H1 (cell line): Measurements from ENCODE around the gene FAM9C. TPM values are rescaled to one million over a fixed set of nuclear protein-coding genes. Genes with fewer than 3 reads are reported as not detected.

ENCODE experiments used
- CTCF ChIA-PET: fragments of 300-600 bp; sonication (Branson Sonifier 250); formaldehyde crosslinking; loops from one replicate; lab custom pipeline; 2021; ENCODE audit not compliant: partially characterized antibody; lab: Charles Lee
- POLR2A ChIA-PET: fragments of 300-600 bp; sonication (Branson Sonifier 250); formaldehyde crosslinking; loops from one replicate; lab custom pipeline; 2021; ENCODE audit warnings: inconsistent platforms; ENCODE audit not compliant: partially characterized antibody; lab: Charles Lee
- DNase-seq, 2 experiments: peaks; one replicate each; pipeline versions ENCODE4 v3.0.0 to v3.0.0-alpha.2; 2010 to 2022; ENCODE audit warnings: low spot score in 2 of 2, low read depth in 1 of 2, mixed read lengths in 1 of 2
- FAIRE-seq: peaks from 2 replicates; lab custom pipeline; 2011; peaks lifted over from hg19 to GRCh38; lab: Jason Lieb, UNC
- H2AFZ ChIP-seq: 2 replicates; pipeline ENCODE4 v1.8.1; 2012; ENCODE audit warnings: low read length, inconsistent platforms
- H2AK5ac ChIP-seq: 2 replicates; pipeline ENCODE4 v1.6.1; 2013; ENCODE audit warnings: low read depth, low read length
- H2BK120ac ChIP-seq: replicated peaks from 2 replicates; pipeline ENCODE3; 2013; ENCODE audit warnings: low read depth, low read length, inconsistent platforms
- H2BK12ac ChIP-seq: 2 replicates; pipeline ENCODE4 v1.6.1; 2013; ENCODE audit warnings: low read depth, low read length
- H2BK15ac ChIP-seq: 2 replicates; pipeline ENCODE4 v1.6.1; 2013; ENCODE audit warnings: low read length
- H2BK20ac ChIP-seq: 2 replicates; pipeline ENCODE4 v1.6.1; 2013; ENCODE audit warnings: low read length
- H2BK5ac ChIP-seq: 2 replicates; pipeline ENCODE4 v1.6.1; 2013; ENCODE audit warnings: low read depth, low read length
- H3K14ac ChIP-seq: 2 replicates; pipeline ENCODE4 v1.6.1; 2013; ENCODE audit warnings: inconsistent platforms; ENCODE audit not compliant: insufficient read length
- H3K18ac ChIP-seq: 2 replicates; pipeline ENCODE4 v1.6.1; 2013; ENCODE audit warnings: low read length; ENCODE audit errors: extremely low read depth
- H3K23ac ChIP-seq: 2 replicates; pipeline ENCODE4 v1.6.1; 2013; ENCODE audit warnings: inconsistent platforms; ENCODE audit not compliant: insufficient read length
- H3K23me2 ChIP-seq: 2 replicates; pipeline ENCODE4 v1.6.1; 2013; ENCODE audit warnings: low read depth, low read length
- H3K27ac ChIP-seq: 2 replicates; pipeline ENCODE4 v1.6.1; 2011; ENCODE audit warnings: low read depth, low read length, inconsistent platforms
- H3K27me3 ChIP-seq, 4 experiments: replicated peaks in 1 of 4; 1 replicate in 1 of 4; 2 replicates in 3 of 4; pipeline versions ENCODE4 v1.6.1 to v1.8.1; 2011 to 2013; ENCODE audit warnings: low read length in 3 of 4, mild to moderate bottlenecking in 3 of 4, inconsistent platforms in 2 of 4, mixed read lengths in 2 of 4, moderate library complexity in 1 of 4; ENCODE audit not compliant: control insufficient read depth in 3 of 4, insufficient read depth in 3 of 4; ENCODE audit errors: extremely low read depth in 1 of 4
- H3K36me3 ChIP-seq, 4 experiments: 2 replicates each; pipeline versions ENCODE4 v1.6.1 to v1.8.1; 2011 to 2013; ENCODE audit warnings: mild to moderate bottlenecking in 4 of 4, low read length in 3 of 4, moderate library complexity in 2 of 4, control low read depth in 1 of 4, inconsistent platforms in 1 of 4; ENCODE audit not compliant: insufficient read depth in 4 of 4, control insufficient read depth in 2 of 4
- H3K4ac ChIP-seq: replicated peaks from 2 replicates; pipeline ENCODE3; 2013; ENCODE audit warnings: low read length, low read depth, mixed read lengths, inconsistent platforms; ENCODE audit not compliant: insufficient read length
- H3K4me1 ChIP-seq, 4 experiments: replicated peaks in 1 of 4; 1 replicate in 1 of 4; 2 replicates in 3 of 4; pipeline versions ENCODE4 v1.6.1 to v1.8.1; 2011 to 2013; ENCODE audit warnings: low read length in 3 of 4, inconsistent platforms in 2 of 4, mixed read lengths in 1 of 4; ENCODE audit not compliant: insufficient read depth in 4 of 4, control insufficient read depth in 3 of 4
- H3K4me2 ChIP-seq, 2 experiments: 2 replicates each; pipeline versions ENCODE4 v1.6.1 to v1.8.1; 2011 to 2013; ENCODE audit warnings: low read depth in 2 of 2, low read length in 2 of 2, control low read depth in 1 of 2, inconsistent platforms in 1 of 2, mild to moderate bottlenecking in 1 of 2; ENCODE audit not compliant: insufficient read depth in 1 of 2
- H3K4me3 ChIP-seq, 4 experiments: fragments of 200-600, 300-600 bp in 1 of 4; sonication (generic), shearing (Covaris generic), sonication (Bioruptor Twin) in 1 of 4; 2 replicates each; pipeline versions ENCODE4 v1.5.1 to v1.8.1; 2011 to 2016; ENCODE audit warnings: low read length in 4 of 4, low read depth in 3 of 4, control low read depth in 2 of 4, inconsistent platforms in 2 of 4, mild to moderate bottlenecking in 2 of 4, mixed read lengths in 1 of 4, moderate library complexity in 1 of 4; ENCODE audit not compliant: insufficient read depth in 2 of 4; ENCODE audit errors: extremely low read depth in 1 of 4
- H3K56ac ChIP-seq: replicated peaks from 2 replicates; pipeline ENCODE3; 2013; ENCODE audit warnings: low read depth, mild to moderate bottlenecking, mixed read lengths, low read length, inconsistent platforms; ENCODE audit not compliant: insufficient read length
- H3K79me1 ChIP-seq: 2 replicates; pipeline ENCODE4 v1.6.1; 2013; ENCODE audit warnings: low read depth, low read length, control low read depth
- H3K79me2 ChIP-seq, 2 experiments: 2 replicates each; pipeline versions ENCODE4 v1.6.1 to v1.8.1; 2012 to 2013; ENCODE audit warnings: low read length in 2 of 2, mild to moderate bottlenecking in 2 of 2, inconsistent platforms in 1 of 2; ENCODE audit not compliant: insufficient read depth in 2 of 2, control insufficient read depth in 1 of 2
- H3K9ac ChIP-seq, 4 experiments: replicated peaks in 1 of 4; 1 replicate in 1 of 4; 2 replicates in 3 of 4; pipeline versions ENCODE4 v1.6.1 to v1.8.1; 2011 to 2013; ENCODE audit warnings: low read depth in 3 of 4, low read length in 3 of 4, control low read depth in 2 of 4, mild to moderate bottlenecking in 2 of 4, moderate library complexity in 2 of 4, inconsistent platforms in 1 of 4; ENCODE audit errors: extremely low read depth in 1 of 4
- H3K9me3 ChIP-seq, 2 experiments: 2 replicates each; pipeline versions ENCODE4 v1.6.1 to v1.8.1; 2012 to 2013; ENCODE audit warnings: mild to moderate bottlenecking in 2 of 2, moderate library complexity in 2 of 2, control low read depth in 1 of 2, inconsistent platforms in 1 of 2, low read depth in 1 of 2, low read length in 1 of 2, mixed read lengths in 1 of 2; ENCODE audit not compliant: insufficient read depth in 2 of 2
- H4K20me1 ChIP-seq, 2 experiments: replicated peaks in 1 of 2; 2 replicates each; pipeline versions ENCODE3 to v1.8.1; 2011 to 2013; ENCODE audit warnings: inconsistent platforms in 2 of 2, low read length in 2 of 2, mild to moderate bottlenecking in 1 of 2; ENCODE audit not compliant: insufficient read depth in 2 of 2, control insufficient read depth in 1 of 2
- H4K5ac ChIP-seq: 2 replicates; pipeline ENCODE4 v1.6.1; 2013; ENCODE audit warnings: low read length, low read depth, mixed read lengths, inconsistent platforms; ENCODE audit not compliant: insufficient read length
- H4K8ac ChIP-seq: 2 replicates; pipeline ENCODE4 v1.8.0; 2013; ENCODE audit warnings: mild to moderate bottlenecking, moderate library complexity, low read length, inconsistent platforms; ENCODE audit not compliant: insufficient read depth; ENCODE audit errors: extremely low read depth
- H4K91ac ChIP-seq: replicated peaks from 2 replicates; pipeline ENCODE3; 2013; ENCODE audit warnings: low read length, mixed read lengths, inconsistent platforms; ENCODE audit not compliant: insufficient read length
- ATF2 ChIP-seq: IDR thresholded peaks from 2 replicates; pipeline ENCODE4 v1.6.1; 2012; ENCODE audit warnings: low read length, inconsistent platforms
- BACH1 ChIP-seq: IDR thresholded peaks from 2 replicates; pipeline ENCODE4 v1.6.1; 2012; ENCODE audit warnings: low read length, improper control_type of control experiment
- GABPA ChIP-seq: IDR thresholded peaks from 2 replicates; pipeline ENCODE4 v1.6.1; 2011; ENCODE audit warnings: mild to moderate bottlenecking, low read length, moderate library complexity, borderline replicate concordance; ENCODE audit not compliant: insufficient read depth
- POLR2AphosphoS5 ChIP-seq: IDR thresholded peaks from 2 replicates; pipeline ENCODE4 v1.6.1; 2011; ENCODE audit warnings: low read depth, low read length
- WGBS, 2 experiments: shearing (Covaris generic) in 1 of 2; methylation state at CpG; one replicate each; pipeline versions ENCODE4 v1.1.6 to v1.1.7; 2013 to 2015; ENCODE audit warnings: low lambda C conversion rate in 2 of 2, mixed read lengths in 2 of 2, inconsistent platforms in 1 of 2, low coverage in 1 of 2, missing lambda C conversion rate in 1 of 2; ENCODE audit not compliant: insufficient replicate concordance in 2 of 2, insufficient coverage in 1 of 2, insufficient read length in 1 of 2; ENCODE audit errors: extremely low coverage in 1 of 2, missing lambda C conversion rate in 1 of 2; 5-methylcytosine and 5-hydroxymethylcytosine counted together
- polyA plus RNA-seq, 7 experiments: library from polyadenylated mRNA; depleted of rRNA in 3 of 7; stranded (reverse) in 5 of 7; unstranded in 2 of 7; fragments of >200 nt in 5 of 7; fragments of 200-250 nt in 2 of 7; gene quantifications; 1 replicate in 5 of 7; 2 replicates in 1 of 7; 4 replicates in 1 of 7; pipeline versions ENCODE4 v1.2.1 to v1.2.3, GENCODE V29; 2011 to 2013; ENCODE audit warnings: missing spikeins in 2 of 7, mixed read lengths in 2 of 7
- total RNA-seq: library from RNA; stranded (reverse); fragmentation: NEBNext Ultra II Directional; extraction: Animal tissue kit (Norgen Biotek cat#: 25700); gene quantifications from 2 replicates; pipeline ENCODE4 v1.2.1, GENCODE V29; 2021

The FAM9C gene
- total and polyA plus RNA-seq, 2 of the 8 experiments (the other 6 are each of a cell fraction or from before 2014, with no cell fraction given): not detected

DNA sequence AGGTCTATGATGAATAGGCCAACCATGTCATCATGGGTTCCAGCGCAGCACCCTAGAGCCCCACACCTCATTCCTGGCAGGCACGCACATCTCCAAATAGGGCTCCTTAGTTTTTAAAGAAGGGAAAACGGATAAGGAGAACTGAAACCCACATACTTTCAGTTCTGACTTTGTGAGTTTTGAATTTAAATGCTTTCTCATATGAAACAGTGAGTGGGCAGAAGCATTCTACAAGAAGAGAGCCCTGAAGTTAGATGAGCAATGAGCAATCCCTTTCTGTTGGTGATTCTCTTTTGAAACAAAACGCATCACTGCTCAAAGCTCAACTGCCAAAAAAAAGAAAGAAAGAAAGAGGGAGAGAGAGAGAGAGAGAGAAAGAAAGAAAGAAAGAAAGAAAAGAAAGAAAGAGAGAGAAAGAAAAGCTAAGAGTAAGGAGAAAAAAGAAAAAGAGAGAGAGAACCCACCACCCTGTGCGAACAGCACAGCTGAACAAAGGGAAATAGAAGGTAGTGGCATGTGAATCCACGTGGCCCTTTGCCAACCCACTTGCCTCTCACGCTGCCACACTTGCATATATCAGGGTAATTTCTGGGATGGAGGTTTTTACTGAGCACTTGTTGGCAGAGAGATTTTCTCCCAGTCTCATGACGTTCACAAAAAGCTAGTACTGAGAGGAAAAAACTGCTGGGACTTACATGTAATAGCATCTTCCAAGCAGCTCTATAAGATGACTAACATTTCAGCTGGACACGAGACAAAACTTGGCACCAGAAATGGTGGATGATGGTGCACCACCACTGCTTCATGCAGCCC lies 38.6 kb downstream of the FAM9C start:
- ChIA-PET POLR2A (no interaction called here), CTCF (no interaction called here)
- WGBS, 2 experiments: 84% methylated on average over 8 of the region's 9 CpGs; no CpG with 5 or more reads in 1 of the 2 experiments

More for the DNA sequence above, 38.6 kb downstream of the FAM9C start:
- no peak overlapping the region for H3K27ac ChIP-seq
- H2BK12ac ChIP-seq: no peak overlapping the region
- H3K4ac ChIP-seq: no peak overlapping the region
- no peaks in the 10 kb centered on the region for H3K79me1 ChIP-seq
- no peak for FAIRE-seq
- no peak overlapping the region for H4K5ac ChIP-seq
- H3K18ac ChIP-seq: no peak overlapping the region
- no peak overlapping the region for H2BK20ac ChIP-seq
- no peak overlapping the region for H2BK15ac ChIP-seq
- H3K23me2 ChIP-seq: no peaks in the 10 kb centered on the region
- no peak overlapping the region for H3K4me2 ChIP-seq
- no peaks in the 10 kb centered on the region for H3K36me3 ChIP-seq
- no peak overlapping the region for H2AK5ac ChIP-seq
- no peaks in the 10 kb centered on the region for H4K20me1 ChIP-seq
- no peaks in the 10 kb centered on the region for H3K27me3 ChIP-seq
- TF ChIP-seq POLR2AphosphoS5 (no peak), ATF2 (no peak), BACH1 (no peak), GABPA (no peak)
- no peak overlapping the region for H2BK120ac ChIP-seq
- H2BK5ac ChIP-seq: no peak overlapping the region
- H3K9ac ChIP-seq: no peak overlapping the region
- no peak overlapping the region for H3K56ac ChIP-seq
- no peak overlapping the region for H4K8ac ChIP-seq
- no peak for DNase-seq
- no peak overlapping the region for H3K4me3 ChIP-seq
- H3K4me1 ChIP-seq: peaks cover 0 to 2% (median 1%) of the 10 kb centered on the region in 4 experiments; a peak in 2 of 7 replicates
- H3K9me3 ChIP-seq: no peaks in the 10 kb centered on the region
- H2AFZ ChIP-seq: no peak overlapping the region
- H4K91ac ChIP-seq: no peak overlapping the region
- H3K14ac ChIP-seq: no peak overlapping the region
- no peak overlapping the region for H3K23ac ChIP-seq
- no peaks in the 10 kb centered on the region for H3K79me2 ChIP-seq
